SIG-M5 treated with dmso at 0.1 percent for 504 hours (cell line): ENCODE results near the gene MPV17.
"Not testable (repeated sequence)": the region's sequence is repeated elsewhere in the genome, so short reads cannot be mapped to it uniquely, and the experiment has no call there.

Experiments used
- DNase-seq: peaks from one replicate; lab custom pipeline; 2025; ENCODE audit not compliant: unreplicated experiment; lab: John Stamatoyannopoulos, UW

The MPV17 gene, protein sequence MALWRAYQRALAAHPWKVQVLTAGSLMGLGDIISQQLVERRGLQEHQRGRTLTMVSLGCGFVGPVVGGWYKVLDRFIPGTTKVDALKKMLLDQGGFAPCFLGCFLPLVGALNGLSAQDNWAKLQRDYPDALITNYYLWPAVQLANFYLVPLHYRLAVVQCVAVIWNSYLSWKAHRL

GRCh38 chr2:27322766-27323595 is at the start of gene MPV17:
Gene MPV17, minus strand, starts transcription at chr2:27323097. Its CDS starts 580 bp downstream, at chr2:27322517.
- peak; percentile 90 for DNase-seq

GRCh38 chr2:27370816-27371620 is 48.1 kb upstream of the MPV17 start:
- DNase-seq = peak; percentile 91

GRCh38 chr2:27370026-27370815 is 47.3 kb upstream of the MPV17 start, which contains the start of the genes EIF2B4 and SNX17:
Gene EIF2B4, minus strand, starts transcription at chr2:27370338. Its CDS starts 24 bp downstream, at chr2:27370314.
Gene SNX17, plus strand, starts transcription at chr2:27370616. Its CDS starts 128 bp downstream, at chr2:27370744.
- DNase-seq = peak; percentile 99

DNA sequence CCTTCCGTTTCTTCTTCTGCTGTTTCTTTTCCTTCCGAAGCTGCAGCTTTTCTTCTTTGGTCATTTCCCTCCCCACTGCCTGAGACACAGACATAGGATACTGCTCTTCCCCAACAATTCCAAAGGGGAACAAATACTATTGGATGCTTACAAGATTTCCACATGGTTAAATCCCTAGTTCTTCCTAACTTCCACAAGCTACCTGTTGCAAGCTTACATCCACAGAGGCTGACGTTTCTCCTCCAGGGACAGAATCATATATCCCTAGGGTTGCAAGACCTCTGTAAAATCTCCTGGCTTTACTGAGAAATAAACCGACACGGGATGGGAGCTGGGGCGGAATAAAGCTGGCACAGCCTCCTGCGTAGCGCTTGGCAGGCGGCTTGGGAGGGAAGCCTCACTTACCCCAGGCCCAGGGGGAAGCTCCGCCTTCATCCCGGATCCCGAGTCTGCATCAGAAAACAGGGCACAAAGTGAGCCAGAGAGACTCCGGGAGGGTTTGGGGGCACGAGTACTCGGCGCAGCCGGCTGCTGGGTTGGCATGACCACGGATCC is 46.7 kb upstream of the MPV17 start:
- DNase-seq = peak; percentile 50

DNA sequence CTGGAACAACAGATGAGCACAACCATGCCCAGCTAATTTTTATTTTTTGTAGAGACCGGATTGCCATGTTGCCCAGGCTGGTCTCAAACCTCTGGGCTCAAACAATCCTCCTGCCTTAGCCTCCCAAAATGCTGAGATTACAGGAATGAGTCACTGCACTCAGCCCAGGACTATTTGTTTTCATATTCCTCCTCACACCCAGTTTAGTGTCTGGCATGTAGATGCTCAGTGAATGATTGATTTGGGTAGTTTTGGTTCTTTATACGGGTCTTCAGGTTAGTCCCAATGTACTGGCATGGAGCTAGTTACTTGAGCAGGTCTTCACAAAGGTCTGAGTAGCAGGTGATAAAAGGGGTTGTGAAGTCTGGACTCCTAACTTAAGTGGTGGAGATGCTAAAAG is 41.0 kb upstream of the MPV17 start:
- DNase-seq = no peak

DNA sequence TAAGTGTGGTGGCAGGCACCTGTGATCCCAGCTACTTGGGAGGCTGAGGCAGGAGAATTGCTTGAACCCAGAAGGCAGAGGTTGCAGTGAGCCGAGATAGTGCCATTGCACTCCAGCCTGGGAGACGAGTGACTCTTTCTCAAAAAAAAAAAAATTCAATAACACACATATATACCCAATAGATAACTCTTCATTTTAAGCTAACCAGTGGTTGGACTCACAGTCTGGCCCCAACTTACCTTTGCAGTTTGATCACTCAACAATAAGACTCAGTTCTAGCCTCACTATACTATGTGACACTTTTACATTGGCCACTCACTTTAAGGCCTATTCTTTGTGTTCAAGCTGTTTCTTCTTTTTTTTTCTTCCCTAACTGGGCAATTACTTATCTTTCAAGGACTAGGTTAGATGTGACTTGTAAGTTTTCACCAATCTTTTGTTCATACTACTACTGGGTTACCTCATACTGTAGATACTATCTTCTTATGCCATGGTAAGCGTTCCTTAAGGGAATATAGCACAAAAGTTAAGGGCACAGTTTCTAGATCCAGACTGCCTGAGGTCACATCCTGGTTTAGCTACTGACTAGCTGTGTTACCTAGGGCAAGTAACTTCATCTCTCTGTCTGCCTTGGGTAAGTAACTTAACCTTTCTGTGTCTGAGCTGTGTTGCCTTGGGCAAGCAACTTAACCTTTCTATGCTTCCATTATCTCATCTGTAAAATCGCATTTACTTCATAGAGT is 40.0 kb upstream of the MPV17 start:
- no peak for DNase-seq

DNA sequence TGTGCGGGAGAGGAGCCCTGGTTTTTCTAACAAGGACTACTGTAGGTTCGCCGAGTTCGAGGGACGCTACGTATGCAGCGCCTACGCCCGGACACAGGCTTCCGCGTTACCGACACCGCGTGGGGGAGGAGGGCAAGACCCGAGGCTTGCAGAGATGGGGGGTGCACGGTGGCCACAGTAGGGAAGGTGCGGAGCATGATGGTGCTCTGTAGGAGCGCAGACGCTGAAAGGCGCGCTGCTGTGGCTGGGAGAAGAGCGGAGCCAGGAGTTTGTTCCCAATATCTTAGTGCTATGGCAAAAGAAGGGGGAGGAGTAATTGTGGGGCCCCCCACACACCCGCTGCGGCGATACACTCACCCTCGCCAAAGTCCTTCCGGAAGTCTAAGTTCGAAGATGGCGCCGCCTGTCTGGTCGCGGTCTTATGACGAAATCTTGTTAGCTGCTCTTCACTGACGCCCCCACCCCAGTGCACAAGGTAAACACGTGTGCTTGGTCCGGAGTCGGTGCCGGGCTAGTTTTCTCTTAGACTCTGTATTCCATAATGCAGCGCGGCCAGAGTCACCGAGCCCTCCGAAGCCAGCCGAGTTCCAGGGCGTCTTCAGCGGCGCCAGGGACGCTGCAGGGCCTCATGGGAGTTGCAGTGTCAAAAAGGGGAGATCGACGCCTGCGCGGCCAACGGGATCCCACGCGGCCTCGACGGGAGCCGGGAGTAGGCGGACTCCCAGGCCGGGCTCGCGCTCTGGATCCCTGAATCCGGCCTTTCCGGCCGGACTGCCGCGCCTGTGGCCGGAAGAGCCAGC is 33.7 kb upstream of the MPV17 start, which contains the start of gene GTF3C2:
GTF3C2 (minus strand) TSS at position 383 of the 800 bp plus-strand sequence. CDS start 13,210 bp downstream, outside the sequence.
- DNase-seq = peak; percentile 96

DNA sequence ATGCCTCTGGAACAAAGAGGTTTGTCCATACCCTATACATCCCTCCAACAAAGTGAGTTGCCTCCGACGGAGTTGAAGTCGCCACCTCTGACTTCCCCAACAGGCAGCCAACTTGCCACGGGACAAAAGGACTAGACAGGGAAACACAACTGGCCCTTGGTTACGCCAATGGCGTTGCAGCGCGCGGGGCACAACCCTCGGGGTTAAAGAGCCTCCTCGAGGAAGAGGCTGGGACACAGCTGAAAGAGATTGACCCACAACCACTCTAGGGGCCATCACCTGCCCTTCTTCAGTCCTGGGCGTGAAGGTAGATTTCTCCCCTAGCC is 33.1 kb upstream of the MPV17 start:
- peak; percentile 75 for DNase-seq

DNA sequence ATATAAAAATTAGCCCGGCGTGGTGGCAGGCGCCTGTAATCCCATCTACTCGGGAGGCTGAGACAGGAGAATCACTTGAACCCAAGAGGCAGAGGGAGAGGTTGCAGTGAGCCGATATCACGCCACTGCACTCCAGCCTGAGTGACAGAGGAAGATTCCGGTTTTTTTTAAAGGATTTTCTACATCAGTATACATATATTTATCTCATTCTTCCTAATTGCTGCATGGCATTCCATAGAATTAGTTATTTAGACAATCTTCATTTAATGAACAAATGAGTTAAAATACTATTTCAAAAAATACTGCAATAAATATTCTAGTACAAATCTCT is 31.7 kb upstream of the MPV17 start:
- DNase-seq = no peak

GRCh38 chr2:27353762-27354596 is 31.1 kb upstream of the MPV17 start:
- DNase-seq = no peak

- not testable (repeated sequence) for DNase-seq
Measured at GRCh38 chr2:27353386-27353761, 30.5 kb upstream of the MPV17 start.

DNA sequence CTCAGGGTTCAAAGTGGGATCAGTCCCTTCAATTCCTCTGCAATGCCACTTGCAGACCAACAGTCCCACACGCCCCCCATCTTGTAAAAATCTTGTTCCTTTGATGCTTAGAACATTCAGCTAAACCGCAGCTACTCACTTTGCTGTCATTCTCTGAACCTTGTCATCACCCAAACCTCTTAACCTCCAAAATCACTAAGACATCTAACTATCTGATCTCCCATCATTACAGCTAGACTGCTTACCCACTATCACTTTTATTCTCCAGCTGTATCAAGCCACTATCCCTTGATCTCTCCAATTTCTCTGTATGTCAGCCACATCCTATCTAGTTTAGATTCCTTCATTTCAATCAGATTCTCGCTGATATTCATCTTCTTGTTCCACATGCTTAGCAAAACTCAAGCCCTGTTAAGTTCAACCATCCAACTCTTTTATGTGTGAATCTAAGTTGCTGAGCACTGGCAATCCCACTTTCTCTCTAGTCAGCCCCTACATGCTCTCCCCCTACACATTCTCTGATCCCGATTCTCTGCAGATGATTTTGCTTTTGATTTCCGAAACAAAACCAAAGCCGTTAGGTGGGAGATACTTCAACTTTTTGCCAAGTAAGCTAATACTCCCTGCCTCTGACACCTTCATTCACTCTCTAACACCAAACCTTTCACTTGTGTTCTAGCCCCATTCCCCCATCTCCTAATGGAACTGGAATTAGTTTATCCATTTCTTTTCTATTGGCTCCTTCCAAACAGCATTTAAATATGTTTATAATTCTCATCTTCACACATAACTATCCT is 29.1 kb upstream of the MPV17 start:
- DNase-seq = no peak

GRCh38 chr2:27350106-27350693 is 27.3 kb upstream of the MPV17 start:
- DNase-seq = no peak

- no peak for DNase-seq
Measured at GRCh38 chr2:27347641-27348040, 24.7 kb upstream of the MPV17 start.

DNA sequence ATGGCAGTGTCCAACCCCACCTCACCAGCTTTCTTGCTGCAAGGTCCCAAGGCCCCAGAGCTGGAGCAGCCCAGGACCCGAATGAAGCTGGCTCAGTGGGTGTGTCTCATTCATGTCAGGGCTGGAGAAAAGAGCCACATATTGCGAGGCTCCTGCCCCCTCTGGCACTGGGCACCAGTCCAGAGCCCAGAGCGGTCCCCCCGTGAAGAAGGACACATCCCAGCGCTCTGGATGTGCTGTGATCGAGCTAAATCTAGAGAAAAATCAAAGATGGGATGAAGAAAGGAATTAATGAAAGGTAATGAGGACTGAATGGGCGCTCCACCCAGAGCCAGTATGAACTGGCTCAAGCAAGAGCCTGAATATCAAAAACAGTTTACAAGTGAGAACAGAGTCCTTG is 13.3 kb upstream of the MPV17 start:
- no peak for DNase-seq

- no peak for DNase-seq
Measured at GRCh38 chr2:27335311-27335710, 12.4 kb upstream of the MPV17 start.

DNA sequence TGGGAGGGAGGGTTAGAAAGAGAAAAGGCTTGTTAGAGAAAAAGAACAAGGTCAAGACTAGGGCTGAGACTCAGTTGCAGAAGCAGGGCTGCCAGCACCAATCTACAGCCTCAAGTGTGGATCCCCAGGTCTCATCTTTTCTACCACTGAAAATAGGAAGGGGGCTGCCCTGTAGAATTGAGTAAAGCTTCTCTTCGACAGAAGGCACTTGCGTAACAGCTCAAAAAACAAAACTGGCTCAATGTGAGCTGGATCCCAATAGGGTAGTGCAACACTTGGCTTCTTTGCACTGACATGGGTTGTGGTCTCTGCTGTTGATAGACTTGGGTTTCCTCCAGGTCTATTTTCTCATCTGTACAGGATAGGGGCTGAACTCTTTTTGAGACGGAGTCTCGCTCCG is 1.8 kb upstream of the MPV17 start:
- peak; percentile 76 for DNase-seq
